Endothelial cell of umbilical vein (primary cell): ENCODE measurements around the gene EHD2. TPM values are rescaled to one million over a fixed set of nuclear protein-coding genes. Genes with fewer than 3 reads are reported as not detected.
"Not testable (repeated sequence)": the region's sequence is repeated elsewhere in the genome, so short reads cannot be mapped to it uniquely, and the experiment has no call there.

Source experiments
- BruUV-seq: library from RNA; stranded (reverse); fragments of 400-500 nt; replicated peaks from 2 replicates; lab custom pipeline; 2021; lab: Mats Ljungman, UMichigan
- CTCF ChIA-PET: fragments of 300-600, 350-600 bp; sonication (Branson Sonifier 250); formaldehyde crosslinking; loops from one replicate; lab custom pipeline; 2021; ENCODE audit warnings: antibody characterized with exemption, inconsistent platforms; lab: Charles Lee
- POLR2A ChIA-PET: fragments of 300-600, 350-600 bp; sonication (Branson Sonifier 250); formaldehyde crosslinking; loops from one replicate; lab custom pipeline; 2021; ENCODE audit warnings: antibody characterized with exemption, inconsistent platforms; lab: Charles Lee
- DNase-seq: peaks from one replicate; pipeline ENCODE4 v3.0.0-alpha.2; 2011; ENCODE audit warnings: low read depth, low spot score
- FAIRE-seq: peaks from 2 replicates; lab custom pipeline; 2011; peaks lifted over from hg19 to GRCh38; lab: Jason Lieb, UNC
- H2AFZ ChIP-seq: 2 replicates; pipeline ENCODE4 v1.6.0; 2012; ENCODE audit warnings: low read depth, low read length, control low read depth, inconsistent platforms
- H3K27ac ChIP-seq: 2 replicates; pipeline ENCODE4 v1.5.1; 2011; ENCODE audit warnings: low read depth, mild to moderate bottlenecking, control low read depth, low read length, moderate library complexity; ENCODE audit not compliant: insufficient read depth
- H3K27me3 ChIP-seq, 2 experiments: 2 replicates each; pipeline versions ENCODE4 v1.6.0 to v1.6.1; 2011; ENCODE audit warnings: low read length in 2 of 2, mixed read lengths in 1 of 2; ENCODE audit not compliant: control insufficient read depth in 2 of 2, insufficient read depth in 2 of 2
- H3K36me3 ChIP-seq, 2 experiments: 2 replicates in 1 of 2; 3 replicates in 1 of 2; pipeline ENCODE4 v1.5.1; 2011; ENCODE audit warnings: low read length in 2 of 2, mild to moderate bottlenecking in 1 of 2, moderate library complexity in 1 of 2; ENCODE audit not compliant: control insufficient read depth in 2 of 2, insufficient read depth in 2 of 2; ENCODE audit errors: extremely low read depth in 1 of 2
- H3K4me1 ChIP-seq: 3 replicates; pipeline ENCODE4 v1.5.1; 2011; ENCODE audit warnings: mild to moderate bottlenecking, low read length; ENCODE audit not compliant: control insufficient read depth, insufficient read depth; ENCODE audit errors: extremely low read depth
- H3K4me2 ChIP-seq: 2 replicates; pipeline ENCODE4 v1.6.1; 2011; ENCODE audit warnings: low read length, control low read depth, mixed read lengths; ENCODE audit not compliant: insufficient read depth
- H3K4me3 ChIP-seq, 3 experiments: fragments of 200-600 bp in 1 of 3; sonication (generic), shearing (Covaris generic) in 1 of 3; replicated peaks in 1 of 3; 2 replicates each; pipeline ENCODE4 v1.5.1; 2011 to 2016; ENCODE audit warnings: control low read depth in 3 of 3, low read length in 3 of 3, mild to moderate bottlenecking in 2 of 3, inconsistent platforms in 1 of 3, low read depth in 1 of 3, moderate library complexity in 1 of 3; ENCODE audit not compliant: insufficient read depth in 1 of 3
- H3K79me2 ChIP-seq: 2 replicates; pipeline ENCODE4 v1.6.0; 2012; ENCODE audit warnings: low read length, inconsistent platforms; ENCODE audit not compliant: control insufficient read depth, insufficient read depth
- H3K9ac ChIP-seq: replicated peaks from 2 replicates; pipeline ENCODE3; 2011; ENCODE audit warnings: low read length, control low read depth; ENCODE audit not compliant: insufficient read depth; ENCODE audit errors: extremely low read depth
- H3K9me1 ChIP-seq: replicated peaks from 3 replicates; pipeline ENCODE4 v1.6.0; 2011; ENCODE audit warnings: mild to moderate bottlenecking, low read length; ENCODE audit not compliant: control insufficient read depth, insufficient read depth; ENCODE audit errors: extremely low read depth
- H3K9me3 ChIP-seq: replicated peaks from 2 replicates; pipeline ENCODE4 v1.5.1; 2012; ENCODE audit warnings: low read length, inconsistent platforms; ENCODE audit not compliant: control insufficient read depth, insufficient read depth
- H4K20me1 ChIP-seq: replicated peaks from 2 replicates; pipeline ENCODE3; 2011; ENCODE audit warnings: mild to moderate bottlenecking, low read length; ENCODE audit not compliant: control insufficient read depth, insufficient read depth; ENCODE audit errors: extremely low read depth
- EZH2 ChIP-seq: IDR thresholded peaks from 2 replicates; pipeline ENCODE4 v1.6.1; 2012; ENCODE audit warnings: borderline replicate concordance, low read depth, mild to moderate bottlenecking, moderate library complexity, low read length, inconsistent platforms; ENCODE audit not compliant: severe bottlenecking
- FOS ChIP-seq: IDR thresholded peaks from 2 replicates; pipeline ENCODE4 v1.6.1; 2011; ENCODE audit warnings: mild to moderate bottlenecking, low read length, moderate library complexity, borderline replicate concordance; ENCODE audit not compliant: insufficient read depth
- GATA2 ChIP-seq: IDR thresholded peaks from 2 replicates; pipeline ENCODE4 v1.7.0; 2011; ENCODE audit warnings: low read depth, mild to moderate bottlenecking, moderate library complexity, mixed read lengths, low read length; ENCODE audit not compliant: insufficient read length, insufficient read depth
- JUN ChIP-seq: IDR thresholded peaks from 2 replicates; pipeline ENCODE4 v1.6.1; 2011; ENCODE audit warnings: borderline replicate concordance, low read depth; ENCODE audit not compliant: insufficient read length, insufficient read depth
- MYC ChIP-seq: IDR thresholded peaks from one replicate; pipeline ENCODE4 v1.6.1; 2011; ENCODE audit warnings: mild to moderate bottlenecking, low read depth, low read length
- POLR2A ChIP-seq: IDR thresholded peaks from 2 replicates; pipeline ENCODE4 v1.6.1; 2012; ENCODE audit warnings: low read depth, mild to moderate bottlenecking, control low read depth, low read length
- POLR2AphosphoS5 ChIP-seq: IDR thresholded peaks from 2 replicates; pipeline ENCODE4 v1.6.1; 2012; ENCODE audit warnings: low read depth, mild to moderate bottlenecking, control low read depth, low read length, moderate library complexity; ENCODE audit not compliant: insufficient read depth
- dilution Hi-C: fragments of 300-500 bp; cut with MboI; formaldehyde crosslinking; loops from one replicate; pipeline ENCODE4 v1.15.0; 2019; ENCODE audit warnings: low sequenced_read_pairs; ENCODE audit not compliant: extremely low pct_ligation_motif_present
- intact Hi-C: fragments of 100-400 bp; cut with micrococcal nuclease; formaldehyde crosslinking; loops from one replicate; pipeline ENCODE4 v1.10.0; 2022
- polyA plus RNA-seq, 4 experiments: library from polyadenylated mRNA; depleted of rRNA in 3 of 4; stranded (reverse) in 3 of 4; unstranded in 1 of 4; fragments of >200 nt; gene quantifications; 2 replicates each; pipeline versions ENCODE4 v1.2.1 to v1.2.3, GENCODE V29; 2011 to 2012; ENCODE audit warnings: missing spikeins in 1 of 4
- total RNA-seq: library from RNA; stranded (reverse); gene quantifications from 2 replicates; pipeline ENCODE4 v1.2.3, GENCODE V29; 2021
- TF ChIP-seq, protein P1 (sequence below), 2 donors: IDR thresholded peaks; 1 replicate in 1 of 2; 2 replicates in 1 of 2; pipeline ENCODE4 v1.5.1; 2011; ENCODE audit warnings: low read length in 2 of 2, mild to moderate bottlenecking in 2 of 2, moderate library complexity in 2 of 2, control low read depth in 1 of 2, inconsistent platforms in 1 of 2, low read depth in 1 of 2; ENCODE audit not compliant: insufficient read depth in 1 of 2; ENCODE audit errors: extremely low read depth in 1 of 2
- TF ChIP-seq, protein P2 (sequence below): IDR thresholded peaks from 2 replicates; pipeline ENCODE4 v1.6.1; 2011; ENCODE audit not compliant: insufficient read depth, insufficient read length

EHD2 gene
- total and polyA plus RNA-seq, 2 donors (not counting 3 experiments of a cell fraction or from before 2014, with no cell fraction given) = 110 to 220 TPM

DNA sequence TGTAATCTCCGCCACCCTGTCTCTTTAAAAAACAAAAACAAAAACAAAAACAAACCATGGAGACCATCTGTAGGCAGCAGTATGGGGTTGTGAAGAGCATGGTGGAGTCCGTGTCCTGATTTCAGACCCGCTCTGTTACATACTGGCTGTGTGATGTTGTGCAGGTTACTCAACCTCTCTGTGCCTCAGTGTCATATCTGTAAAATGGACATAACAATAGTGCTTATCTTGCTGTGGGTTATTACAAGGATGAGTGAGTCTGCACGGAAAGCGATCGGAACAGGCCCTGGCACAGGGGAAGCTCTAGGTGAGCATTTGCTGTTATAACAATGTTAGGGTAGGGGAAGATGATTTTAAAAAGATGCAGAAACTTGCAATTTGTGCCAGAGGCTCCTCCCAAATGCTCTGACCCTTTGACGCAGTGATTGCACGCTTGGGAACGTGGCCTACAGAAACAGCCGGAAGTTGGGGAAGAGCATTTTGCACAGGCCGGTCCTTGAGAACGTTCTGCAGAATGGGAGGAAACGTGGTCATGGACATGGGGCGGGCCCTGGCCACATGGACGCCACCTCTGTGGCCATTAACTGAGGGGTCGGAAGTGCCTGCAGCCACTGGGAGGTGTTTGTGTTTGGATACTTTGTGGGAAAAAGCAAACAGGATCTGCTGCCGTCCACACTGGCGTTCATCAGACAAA, 49.5 kb downstream of the EHD2 start:
- dilution Hi-C loops = no loop called here
- peaks cover 0 to 7% of the 10 kb centered on the region in 2 experiments for H3K36me3 ChIP-seq
- POLR2A ChIA-PET = interaction anchor here (0.7 kb wide), 1 partner anchor 24 kb away, joined by 3 read pairs; no protein-coding TSS in a partner anchor
- no TSS peak for BruUV-seq
- H3K9me1 ChIP-seq = no peaks in the 10 kb centered on the region
- H3K27me3 ChIP-seq = no peaks in the 10 kb centered on the region
- H3K9me3 ChIP-seq = no peaks in the 10 kb centered on the region
- TF ChIP-seq GATA2 (no peak), JUN (no peak), POLR2A (no peak), MYC (peak; percentile 51), POLR2AphosphoS5 (no peak), FOS (no peak), EZH2 (no peak)
- TF ChIP-seq, protein P1, sequence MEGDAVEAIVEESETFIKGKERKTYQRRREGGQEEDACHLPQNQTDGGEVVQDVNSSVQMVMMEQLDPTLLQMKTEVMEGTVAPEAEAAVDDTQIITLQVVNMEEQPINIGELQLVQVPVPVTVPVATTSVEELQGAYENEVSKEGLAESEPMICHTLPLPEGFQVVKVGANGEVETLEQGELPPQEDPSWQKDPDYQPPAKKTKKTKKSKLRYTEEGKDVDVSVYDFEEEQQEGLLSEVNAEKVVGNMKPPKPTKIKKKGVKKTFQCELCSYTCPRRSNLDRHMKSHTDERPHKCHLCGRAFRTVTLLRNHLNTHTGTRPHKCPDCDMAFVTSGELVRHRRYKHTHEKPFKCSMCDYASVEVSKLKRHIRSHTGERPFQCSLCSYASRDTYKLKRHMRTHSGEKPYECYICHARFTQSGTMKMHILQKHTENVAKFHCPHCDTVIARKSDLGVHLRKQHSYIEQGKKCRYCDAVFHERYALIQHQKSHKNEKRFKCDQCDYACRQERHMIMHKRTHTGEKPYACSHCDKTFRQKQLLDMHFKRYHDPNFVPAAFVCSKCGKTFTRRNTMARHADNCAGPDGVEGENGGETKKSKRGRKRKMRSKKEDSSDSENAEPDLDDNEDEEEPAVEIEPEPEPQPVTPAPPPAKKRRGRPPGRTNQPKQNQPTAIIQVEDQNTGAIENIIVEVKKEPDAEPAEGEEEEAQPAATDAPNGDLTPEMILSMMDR (IDR thresholded peaks at IDR 0.05; ENCODE audit: extremely low read depth in 1 of 2, insufficient read depth in 1 of 2, low read depth in 1 of 2, low read length in 2 of 2) = no peak
- TF ChIP-seq, protein P2, sequence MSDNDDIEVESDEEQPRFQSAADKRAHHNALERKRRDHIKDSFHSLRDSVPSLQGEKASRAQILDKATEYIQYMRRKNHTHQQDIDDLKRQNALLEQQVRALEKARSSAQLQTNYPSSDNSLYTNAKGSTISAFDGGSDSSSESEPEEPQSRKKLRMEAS = no peak
- no peak overlapping the region for H3K4me2 ChIP-seq
- intact Hi-C loops = no loop called here
- no peaks in the 10 kb centered on the region for H3K79me2 ChIP-seq
- H3K4me3 ChIP-seq = no peak overlapping the region
- H3K27ac ChIP-seq = no peak overlapping the region
- FAIRE-seq = peak; percentile 80
- H3K4me1 ChIP-seq = peaks cover 4% of the 10 kb centered on the region
- H2AFZ ChIP-seq = no peak overlapping the region
- no peaks in the 10 kb centered on the region for H4K20me1 ChIP-seq
- peak; percentile 42 for DNase-seq
- CTCF ChIA-PET = interaction anchor here (1.5 to 7.3 kb wide), 2 partner anchors 26 to 50 kb away, joined by 3 to 169 read pairs; partner anchors contain the start of gene EHD2
- no peak overlapping the region for H3K9ac ChIP-seq

DNA sequence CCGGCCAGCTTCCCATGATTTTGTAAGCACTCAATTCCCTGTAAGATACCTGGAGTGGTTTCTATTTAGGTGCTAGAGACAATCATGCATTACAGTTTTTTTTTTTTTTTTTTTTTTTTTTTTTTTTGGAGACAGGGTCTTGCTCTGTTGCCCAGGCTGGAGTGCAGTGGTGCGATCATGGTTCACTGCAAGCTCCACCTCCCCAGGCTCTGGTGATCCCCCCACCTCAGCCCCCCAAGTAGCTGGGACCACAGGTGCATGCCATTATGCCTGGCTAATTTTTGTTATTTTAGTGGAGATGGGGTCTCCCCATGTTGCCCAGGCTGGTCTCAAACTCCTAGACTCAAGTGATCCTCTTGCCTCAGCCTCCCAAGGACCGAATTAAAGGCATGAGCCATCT, 51.5 kb downstream of the EHD2 start:
- BruUV-seq, FAIRE-seq, H2AFZ ChIP-seq, H3K4me3 ChIP-seq, H3K4me1 ChIP-seq, H3K27me3 ChIP-seq, dilution Hi-C loops, H3K9ac ChIP-seq, H3K79me2 ChIP-seq, H3K27ac ChIP-seq, H4K20me1 ChIP-seq, DNase-seq, H3K36me3 ChIP-seq, H3K4me2 ChIP-seq, H3K9me1 ChIP-seq, H3K9me3 ChIP-seq, intact Hi-C loops: not testable (repeated sequence)
- ChIA-PET CTCF (interaction anchor here (0.6 to 7.3 kb wide), 12 partner anchors 9 to 214 kb away, joined by 3 to 169 read pairs (median 6); partner anchors contain the start of gene EHD2), POLR2A (interaction anchor here (0.9 kb wide), 1 partner anchor 7 kb away, joined by 3 read pairs; no protein-coding TSS in a partner anchor)
